SJCRH30 (cell line): ENCODE measurements around the gene CHAF1A. TPM values are rescaled to one million over a fixed set of nuclear protein-coding genes. Genes with fewer than 3 reads are reported as not detected.

ENCODE experiments used
- DNase-seq, 2 experiments: peaks; one replicate each; pipeline ENCODE4 v3.0.0-alpha.2; 2015 to 2020
- H3K27ac ChIP-seq: fragments of 250-450 bp; sonication (Bioruptor Pico); 2 replicates; pipeline ENCODE4 v1.5.1; 2020; ENCODE audit warnings: mild to moderate bottlenecking, moderate library complexity
- H3K27me3 ChIP-seq: fragments of 250-450 bp; sonication (Bioruptor Pico); 2 replicates; pipeline ENCODE4 v1.5.1; 2020; ENCODE audit warnings: mild to moderate bottlenecking, moderate library complexity
- H3K36me3 ChIP-seq: fragments of 250-450 bp; sonication (Bioruptor Pico); 2 replicates; pipeline ENCODE4 v1.5.1; 2020; ENCODE audit warnings: mild to moderate bottlenecking, moderate library complexity
- H3K4me1 ChIP-seq: fragments of 250-450 bp; sonication (Bioruptor Pico); 2 replicates; pipeline ENCODE4 v1.5.1; 2020; ENCODE audit warnings: mild to moderate bottlenecking, moderate library complexity
- H3K4me3 ChIP-seq: fragments of 250-450 bp; sonication (Bioruptor Pico); 2 replicates; pipeline ENCODE4 v1.5.1; 2020; ENCODE audit warnings: mild to moderate bottlenecking, moderate library complexity
- H3K9me3 ChIP-seq: fragments of 250-450 bp; sonication (Bioruptor Pico); replicated peaks from 2 replicates; pipeline ENCODE4 v1.5.1; 2020; ENCODE audit warnings: mild to moderate bottlenecking, moderate library complexity
- total RNA-seq: library from RNA; depleted of rRNA; stranded (reverse); fragments of >200 nt; shearing (Covaris generic); gene quantifications from 2 replicates; pipeline ENCODE4 v1.2.3, GENCODE V29; 2014

CHAF1A gene
- total RNA-seq, 1 experiment from 2014 or later = 54.6 TPM

- H3K27ac ChIP-seq = no peak overlapping the region
These were observed 23.1 kb downstream of the CHAF1A start for GRCh38 chr19:4425537-4425936.

GRCh38 chr19:4428326-4428975 is 26.0 kb downstream of the CHAF1A start:
- H3K27me3 ChIP-seq = no peaks in the 10 kb centered on the region
- H3K4me3 ChIP-seq = no peak overlapping the region
- H3K36me3 ChIP-seq = peaks cover 77% of the 10 kb centered on the region
- no peaks in the 10 kb centered on the region for H3K4me1 ChIP-seq
- H3K9me3 ChIP-seq = no peaks in the 10 kb centered on the region
- DNase-seq = no peak
- no peak overlapping the region for H3K27ac ChIP-seq

More at GRCh38 chr19:4425537-4425936, 23.1 kb downstream of the CHAF1A start:
- H3K36me3 ChIP-seq = peaks cover 77% of the 10 kb centered on the region
- H3K4me1 ChIP-seq = no peaks in the 10 kb centered on the region
- H3K4me3 ChIP-seq = no peak overlapping the region
- DNase-seq = no peak
- H3K27me3 ChIP-seq = no peaks in the 10 kb centered on the region
- H3K9me3 ChIP-seq = no peaks in the 10 kb centered on the region

- H3K27ac ChIP-seq = no peak overlapping the region
- DNase-seq = no peak
- H3K4me1 ChIP-seq = no peaks in the 10 kb centered on the region
- no peaks in the 10 kb centered on the region for H3K27me3 ChIP-seq
- peaks cover 75% of the 10 kb centered on the region for H3K36me3 ChIP-seq
- no peak overlapping the region for H3K4me3 ChIP-seq
- no peaks in the 10 kb centered on the region for H3K9me3 ChIP-seq
These were observed 26.8 kb downstream of the CHAF1A start for GRCh38 chr19:4429256-4429655.

GRCh38 chr19:4429771-4430171 is 27.3 kb downstream of the CHAF1A start:
- H3K27me3 ChIP-seq = no peaks in the 10 kb centered on the region
- H3K4me3 ChIP-seq = no peak overlapping the region
- H3K36me3 ChIP-seq = peaks cover 73% of the 10 kb centered on the region
- no peaks in the 10 kb centered on the region for H3K9me3 ChIP-seq
- H3K27ac ChIP-seq = no peak overlapping the region
- no peaks in the 10 kb centered on the region for H3K4me1 ChIP-seq
- DNase-seq = no peak

GRCh38 chr19:4430760-4431159 is 28.3 kb downstream of the CHAF1A start:
- Histone ChIP-seq H3K4me3 (no peak overlapping the region), H3K9me3 (no peaks in the 10 kb centered on the region), H3K27ac (no peak overlapping the region), H3K27me3 (no peaks in the 10 kb centered on the region), H3K4me1 (no peaks in the 10 kb centered on the region), H3K36me3 (peaks cover 71% of the 10 kb centered on the region)
- DNase-seq = no peak

GRCh38 chr19:4431296-4431695 is 28.9 kb downstream of the CHAF1A start:
- Histone ChIP-seq H3K9me3 (no peaks in the 10 kb centered on the region), H3K27ac (no peak overlapping the region), H3K4me3 (no peak overlapping the region), H3K36me3 (peaks cover 69% of the 10 kb centered on the region), H3K4me1 (no peaks in the 10 kb centered on the region), H3K27me3 (no peaks in the 10 kb centered on the region)
- no peak for DNase-seq

GRCh38 chr19:4431808-4432674 is 29.6 kb downstream of the CHAF1A start:
- Histone ChIP-seq H3K27ac (no peak overlapping the region), H3K4me1 (no peaks in the 10 kb centered on the region), H3K27me3 (no peaks in the 10 kb centered on the region), H3K4me3 (no peak overlapping the region), H3K9me3 (no peaks in the 10 kb centered on the region), H3K36me3 (peaks cover 64% of the 10 kb centered on the region)
- DNase-seq = no peak

- H3K36me3 ChIP-seq = peaks cover 68% of the 10 kb centered on the region
- no peak for DNase-seq
- no peak overlapping the region for H3K4me3 ChIP-seq
- H3K27me3 ChIP-seq = no peaks in the 10 kb centered on the region
- no peak overlapping the region for H3K27ac ChIP-seq
- H3K4me1 ChIP-seq = no peaks in the 10 kb centered on the region
- H3K9me3 ChIP-seq = no peaks in the 10 kb centered on the region
These were observed 30.6 kb downstream of the CHAF1A start for GRCh38 chr19:4432918-4433506.

- Histone ChIP-seq H3K27ac (no peak overlapping the region), H3K36me3 (peaks cover 62% of the 10 kb centered on the region), H3K9me3 (no peaks in the 10 kb centered on the region), H3K4me1 (no peaks in the 10 kb centered on the region), H3K4me3 (no peak overlapping the region), H3K27me3 (no peaks in the 10 kb centered on the region)
- DNase-seq = no peak
These were observed 32.0 kb downstream of the CHAF1A start for GRCh38 chr19:4434391-4434790.

GRCh38 chr19:4436231-4436630 is 33.8 kb downstream of the CHAF1A start:
- Histone ChIP-seq H3K4me3 (no peak overlapping the region), H3K9me3 (no peaks in the 10 kb centered on the region), H3K27ac (no peak overlapping the region), H3K36me3 (peaks cover 49% of the 10 kb centered on the region), H3K4me1 (no peaks in the 10 kb centered on the region), H3K27me3 (no peaks in the 10 kb centered on the region)
- no peak for DNase-seq

GRCh38 chr19:4437103-4437502 is 34.7 kb downstream of the CHAF1A start:
- no peak overlapping the region for H3K27ac ChIP-seq
- H3K36me3 ChIP-seq = peaks cover 40% of the 10 kb centered on the region
- H3K27me3 ChIP-seq = no peaks in the 10 kb centered on the region
- H3K4me1 ChIP-seq = no peaks in the 10 kb centered on the region
- no peak overlapping the region for H3K4me3 ChIP-seq
- H3K9me3 ChIP-seq = no peaks in the 10 kb centered on the region
- no peak for DNase-seq

- no peak overlapping the region for H3K4me3 ChIP-seq
- no peak for DNase-seq
- no peaks in the 10 kb centered on the region for H3K9me3 ChIP-seq
- peaks cover 26% of the 10 kb centered on the region for H3K36me3 ChIP-seq
- H3K27ac ChIP-seq = no peak overlapping the region
- no peaks in the 10 kb centered on the region for H3K4me1 ChIP-seq
- H3K27me3 ChIP-seq = no peaks in the 10 kb centered on the region
These were observed 36.8 kb downstream of the CHAF1A start for GRCh38 chr19:4439243-4439642.

GRCh38 chr19:4441994-4442818 is 39.8 kb downstream of the CHAF1A start:
- H3K9me3 ChIP-seq = no peaks in the 10 kb centered on the region
- H3K4me1 ChIP-seq = peaks cover 5% of the 10 kb centered on the region; the same call in 1 of the 2 replicates
- DNase-seq = no peak
- no peak overlapping the region for H3K27ac ChIP-seq
- no peaks in the 10 kb centered on the region for H3K27me3 ChIP-seq
- peaks cover 35% of the 10 kb centered on the region for H3K36me3 ChIP-seq
- H3K4me3 ChIP-seq = no peak overlapping the region

- no peak overlapping the region for H3K4me3 ChIP-seq
- no peaks in the 10 kb centered on the region for H3K9me3 ChIP-seq
- no peak for DNase-seq
- H3K4me1 ChIP-seq = peaks cover 5% of the 10 kb centered on the region; the same call in 1 of the 2 replicates
- H3K36me3 ChIP-seq = peaks cover 36% of the 10 kb centered on the region
- H3K27me3 ChIP-seq = no peaks in the 10 kb centered on the region
- H3K27ac ChIP-seq = no peak overlapping the region
These were observed 40.3 kb downstream of the CHAF1A start for GRCh38 chr19:4442819-4443146.
